GM19328 (cell line): Measurements from ENCODE around the gene ALPK1.
"Not testable (repeated sequence)": the region's sequence is repeated elsewhere in the genome, so short reads cannot be mapped to it uniquely, and the experiment has no call there.

Source experiments
- ATAC-seq: cut with Tn5 transposase; IDR thresholded peaks from one replicate; pipeline ENCODE4 v1.9.1; 2021; ENCODE audit warnings: mild to moderate bottlenecking, moderate library complexity; ENCODE audit not compliant: unreplicated experiment

ALPK1 gene

GRCh38 chr4:112448306-112449132 lies 151.3 kb downstream of the ALPK1 start:
- no peak for ATAC-seq

DNA sequence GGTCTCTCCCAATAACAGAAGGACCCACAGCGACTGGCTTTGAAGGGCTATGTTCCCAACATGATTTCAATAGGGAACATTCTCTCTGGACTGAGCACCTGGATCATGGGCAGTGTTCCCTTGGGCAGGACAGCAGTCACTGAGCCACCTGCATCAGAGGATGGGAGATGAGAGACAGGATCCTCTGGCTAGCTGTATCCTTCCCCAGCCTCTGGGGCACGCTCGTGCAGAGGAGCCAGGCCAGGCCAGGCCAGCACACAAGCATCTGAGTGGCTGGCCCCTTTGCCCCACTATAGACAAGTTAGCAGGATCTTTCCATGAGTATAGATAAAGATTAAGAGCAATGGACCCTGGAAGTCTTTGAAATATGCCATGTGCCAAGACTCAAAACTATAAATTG lies 152.5 kb downstream of the ALPK1 start:
- ATAC-seq, result no peak

- no peak for ATAC-seq
Measured at GRCh38 chr4:112451104-112451503, 153.9 kb downstream of the ALPK1 start.

DNA sequence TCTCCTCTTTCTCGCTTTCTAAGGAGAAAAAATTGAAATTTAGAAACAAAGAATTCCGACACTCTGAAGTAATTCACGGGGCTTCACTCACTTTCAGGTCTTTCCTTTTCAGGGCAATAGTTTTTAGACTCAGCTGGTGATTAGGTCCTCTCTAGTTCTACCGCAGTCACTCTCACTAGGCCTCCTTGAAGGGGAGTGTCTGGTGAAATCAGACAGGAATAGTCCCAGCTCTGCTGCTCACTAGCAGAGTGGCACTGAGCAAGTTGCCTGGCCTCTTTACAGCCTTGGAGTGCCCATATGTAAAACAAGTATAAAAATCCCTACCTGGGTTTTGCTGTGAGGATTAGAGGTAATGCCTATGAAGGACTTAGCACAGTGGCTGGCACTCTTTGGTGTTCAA lies 154.7 kb downstream of the ALPK1 start:
- no peak for ATAC-seq

DNA sequence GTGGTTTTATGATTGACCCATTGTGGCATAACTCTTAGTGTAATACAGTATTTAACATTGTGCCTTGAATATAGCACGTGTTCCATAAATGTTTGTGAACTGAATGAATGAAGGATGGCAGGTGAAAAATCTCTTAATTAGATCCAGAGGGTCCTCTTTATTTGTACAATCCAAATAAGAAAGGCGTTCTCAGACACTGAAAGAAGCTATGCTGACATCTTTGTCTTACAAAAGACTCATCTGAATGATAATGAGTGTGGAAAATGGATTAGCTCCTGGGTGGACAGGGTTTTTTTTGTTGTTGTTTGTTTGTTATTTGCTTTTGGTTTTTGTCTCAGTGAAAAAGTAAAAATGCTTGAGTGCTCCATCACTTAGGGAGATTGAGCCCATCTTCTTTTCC lies 156.2 kb downstream of the ALPK1 start:
- no peak for ATAC-seq

- ATAC-seq, result no peak
Measured at GRCh38 chr4:112472318-112472717, 175.1 kb downstream of the ALPK1 start.

DNA sequence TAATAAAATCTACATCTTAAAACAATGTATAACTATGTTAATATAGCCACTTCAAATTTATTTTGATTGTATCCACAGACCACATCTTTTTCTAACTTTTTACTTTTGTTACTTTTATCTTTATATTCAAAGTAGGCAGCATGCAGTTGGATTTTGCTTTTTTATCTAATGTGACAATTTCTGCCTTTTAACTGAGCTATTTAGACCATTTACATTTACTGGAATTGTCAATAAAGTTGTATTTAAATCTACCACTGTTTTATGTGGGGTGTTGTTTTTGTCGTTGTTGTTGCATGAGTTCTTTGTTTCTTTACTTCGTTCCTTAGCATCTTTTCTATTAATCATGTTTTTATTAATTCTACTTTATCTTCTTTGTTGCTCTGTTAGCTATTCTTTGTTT lies 176.8 kb downstream of the ALPK1 start:
- ATAC-seq, result no peak

GRCh38 chr4:112485930-112486329 lies 188.8 kb downstream of the ALPK1 start:
- ATAC-seq, result no peak

- ATAC-seq, result not testable (repeated sequence)
Measured at GRCh38 chr4:112490808-112491207, 193.6 kb downstream of the ALPK1 start.
